Liver (tissue), 3 donors: ENCODE results near the gene TIAM1.

Source experiments
- CTCF ChIP-seq: fragments of 150-350 bp; IDR thresholded peaks from 2 replicates; pipeline ENCODE4 v1.5.1; 2017; ENCODE audit warnings: improper control_type of control experiment, low read depth, low read length; ENCODE audit not compliant: missing input control
- FOXA1 ChIP-seq: IDR thresholded peaks from 2 replicates; pipeline ENCODE4 v1.6.1; 2016; ENCODE audit warnings: antibody characterized with exemption
- NR2F2 ChIP-seq: IDR thresholded peaks from 2 replicates; pipeline ENCODE4 v1.6.1; 2016; ENCODE audit warnings: antibody characterized with exemption
- TF ChIP-seq, protein P1 (sequence below): IDR thresholded peaks from 2 replicates; pipeline ENCODE4 v1.6.1; 2016; ENCODE audit warnings: antibody characterized with exemption, mild to moderate bottlenecking
- donor health status: healthy.
- donor health status: healthy.

DNA sequence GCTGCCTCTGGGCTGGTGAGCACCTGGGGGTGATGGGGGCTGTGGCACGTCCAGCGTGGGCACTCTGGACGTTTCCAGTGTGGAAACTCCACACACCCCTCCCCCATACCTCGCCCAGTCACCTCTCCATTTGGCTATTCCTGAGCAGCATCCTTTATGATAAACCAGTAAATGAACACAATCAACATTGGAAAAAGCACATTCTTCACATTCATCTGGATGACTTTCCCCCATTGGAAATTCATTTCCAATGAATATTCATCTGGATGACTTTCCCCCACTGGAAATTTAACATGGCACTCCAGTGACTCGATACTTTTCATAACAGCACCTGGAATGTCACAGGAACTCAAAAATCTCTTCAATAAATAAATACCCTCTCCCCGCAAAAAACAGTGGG lies 201.0 kb downstream of the TIAM1 start:
- no peak for TF ChIP-seq NR2F2
- TF ChIP-seq, protein P1, sequence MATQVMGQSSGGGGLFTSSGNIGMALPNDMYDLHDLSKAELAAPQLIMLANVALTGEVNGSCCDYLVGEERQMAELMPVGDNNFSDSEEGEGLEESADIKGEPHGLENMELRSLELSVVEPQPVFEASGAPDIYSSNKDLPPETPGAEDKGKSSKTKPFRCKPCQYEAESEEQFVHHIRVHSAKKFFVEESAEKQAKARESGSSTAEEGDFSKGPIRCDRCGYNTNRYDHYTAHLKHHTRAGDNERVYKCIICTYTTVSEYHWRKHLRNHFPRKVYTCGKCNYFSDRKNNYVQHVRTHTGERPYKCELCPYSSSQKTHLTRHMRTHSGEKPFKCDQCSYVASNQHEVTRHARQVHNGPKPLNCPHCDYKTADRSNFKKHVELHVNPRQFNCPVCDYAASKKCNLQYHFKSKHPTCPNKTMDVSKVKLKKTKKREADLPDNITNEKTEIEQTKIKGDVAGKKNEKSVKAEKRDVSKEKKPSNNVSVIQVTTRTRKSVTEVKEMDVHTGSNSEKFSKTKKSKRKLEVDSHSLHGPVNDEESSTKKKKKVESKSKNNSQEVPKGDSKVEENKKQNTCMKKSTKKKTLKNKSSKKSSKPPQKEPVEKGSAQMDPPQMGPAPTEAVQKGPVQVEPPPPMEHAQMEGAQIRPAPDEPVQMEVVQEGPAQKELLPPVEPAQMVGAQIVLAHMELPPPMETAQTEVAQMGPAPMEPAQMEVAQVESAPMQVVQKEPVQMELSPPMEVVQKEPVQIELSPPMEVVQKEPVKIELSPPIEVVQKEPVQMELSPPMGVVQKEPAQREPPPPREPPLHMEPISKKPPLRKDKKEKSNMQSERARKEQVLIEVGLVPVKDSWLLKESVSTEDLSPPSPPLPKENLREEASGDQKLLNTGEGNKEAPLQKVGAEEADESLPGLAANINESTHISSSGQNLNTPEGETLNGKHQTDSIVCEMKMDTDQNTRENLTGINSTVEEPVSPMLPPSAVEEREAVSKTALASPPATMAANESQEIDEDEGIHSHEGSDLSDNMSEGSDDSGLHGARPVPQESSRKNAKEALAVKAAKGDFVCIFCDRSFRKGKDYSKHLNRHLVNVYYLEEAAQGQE = no peak
- no peak for TF ChIP-seq CTCF
- TF ChIP-seq FOXA1 = no peak
